Measurements from ENCODE around the gene PAF1. TPM values are rescaled to one million over a fixed set of nuclear protein-coding genes. Genes with fewer than 3 reads are reported as not detected.

PAF1 gene
- total and polyA plus RNA-seq, 2 of the 13 experiments (the other 11 are each of a cell fraction or from before 2014, with no cell fraction given), result 30.2 to 31.1 TPM

GRCh38 chr19:39397360-39398296, 6.7 kb upstream of the PAF1 start (continued):
- TF ChIP-seq SNAI1 (CRISPR knock-in tag; IDR thresholded peaks at IDR 0.05; ENCODE audit: borderline replicate concordance), result no peak
- TF ChIP-seq STAT6 (CRISPR knock-in tag; IDR thresholded peaks at IDR 0.05; ENCODE audit: borderline replicate concordance), result no peak; the same call in 1 of the 2 replicates
- no peak for TF ChIP-seq ZBTB49 (CRISPR knock-in tag; IDR thresholded peaks at IDR 0.05; ENCODE audit: borderline replicate concordance)
- no peak for TF ChIP-seq TCF12 (IDR thresholded peaks at IDR 0.05)
- TF ChIP-seq TCF12 (CRISPR knock-in tag; IDR thresholded peaks at IDR 0.05), result no peak
- TF ChIP-seq RARG (CRISPR knock-in tag; IDR thresholded peaks at IDR 0.05; ENCODE audit: low read depth), result no peak
- TF ChIP-seq SOX6 (IDR thresholded peaks at IDR 0.05), result no peak
- peak; percentile 83 for TF ChIP-seq SOX6 (CRISPR knock-in tag; IDR thresholded peaks at IDR 0.05)
- TF ChIP-seq TOE1 (CRISPR knock-in tag; IDR thresholded peaks at IDR 0.05), result no peak
- TF ChIP-seq TAF15 (IDR thresholded peaks at IDR 0.05; ENCODE audit: low read depth, low read length, poor library complexity, severe bottlenecking), result no peak
- no peak for TF ChIP-seq THAP7 (CRISPR knock-in tag; IDR thresholded peaks at IDR 0.05)
- no peak for TF ChIP-seq ZNF460 (CRISPR knock-in tag; IDR thresholded peaks at IDR 0.05; ENCODE audit: borderline replicate concordance)
- TF ChIP-seq AHR (CRISPR knock-in tag; IDR thresholded peaks at IDR 0.05), result peak; percentile 77; the same call in 1 of the 2 replicates
- 0 out of 2 replicates have a peak, but pooled peaks have one; percentile 19 for TF ChIP-seq ZSCAN22 (CRISPR knock-in tag; IDR thresholded peaks at IDR 0.05)
- peak; percentile 84 for TF ChIP-seq THAP11 (CRISPR knock-in tag; IDR thresholded peaks at IDR 0.05)
- peak; percentile 87; the same call in 1 of the 2 replicates for TF ChIP-seq PITX1 (CRISPR knock-in tag; IDR thresholded peaks at IDR 0.05)
- TF ChIP-seq TBP (CRISPR knock-in tag; IDR thresholded peaks at IDR 0.05), result no peak
- TF ChIP-seq RAD51 (IDR thresholded peaks at IDR 0.05; ENCODE audit: borderline replicate concordance), result no peak
- TF ChIP-seq ZNF75D (CRISPR knock-in tag; IDR thresholded peaks at IDR 0.05; ENCODE audit: borderline replicate concordance), result no peak
- 0 out of 2 replicates have a peak, but pooled peaks have one; percentile 39 for TF ChIP-seq MTERF4 (CRISPR knock-in tag; IDR thresholded peaks at IDR 0.05)
- TF ChIP-seq DRAP1 (CRISPR knock-in tag; IDR thresholded peaks at IDR 0.05), result peak; percentile 98
- TF ChIP-seq ISX (CRISPR knock-in tag; conservative IDR thresholded peaks at IDR 0.05), result no peak
- no peak for TF ChIP-seq CHCHD3 (CRISPR knock-in tag; IDR thresholded peaks at IDR 0.05)

Data from HepG2 (cell line).